SU-DHL-6 (cell line): ENCODE results near the gene MTF1.
"Not testable (repeated sequence)": the region's sequence is repeated elsewhere in the genome, so short reads cannot be mapped to it uniquely, and the experiment has no call there.

Experiments
- CTCF ChIP-seq: fragments of 200-600 bp; sonication (generic); IDR thresholded peaks from one replicate; pipeline ENCODE4 v1.5.1; 2017; ENCODE audit warnings: antibody characterized with exemption, mild to moderate bottlenecking, low read length, moderate library complexity; ENCODE audit not compliant: insufficient read depth, poor library complexity, severe bottlenecking
- EZH2phosphoT487 ChIP-seq: fragments of 200-600 bp; sonication (generic), shearing (Covaris generic); conservative IDR thresholded peaks from 2 replicates; pipeline ENCODE4 v1.6.1; 2018; ENCODE audit warnings: mild to moderate bottlenecking, antibody characterized with exemption, low read length, moderate library complexity, mixed read lengths

GRCh38 chr1:37903921-37904320, 44.5 kb upstream of the MTF1 start:
- TF ChIP-seq CTCF, EZH2phosphoT487: not testable (repeated sequence)
